AG04449 (cell line): ENCODE measurements around the gene SDR42E2.
"Not testable (repeated sequence)": the region's sequence is repeated elsewhere in the genome, so short reads cannot be mapped to it uniquely, and the experiment has no call there.

Source experiments
- CTCF ChIA-PET: fragments of 350-600 bp; formaldehyde crosslinking; extraction: SDS; loops from one replicate; lab custom pipeline; 2021; ENCODE audit warnings: antibody characterized with exemption; lab: Yijun Ruan, JAX
- POLR2A ChIA-PET: fragments of 400-600, 350-600 bp; formaldehyde crosslinking; extraction: SDS; loops from one replicate; lab custom pipeline; 2020; ENCODE audit warnings: antibody characterized with exemption, inconsistent platforms; lab: Yijun Ruan, JAX
- DNase-seq: peaks from one replicate; pipeline ENCODE4 v3.0.0-alpha.2; 2010; ENCODE audit warnings: low read depth, low spot score
- H3K4me3 ChIP-seq: 2 replicates; pipeline ENCODE4 v1.5.1; 2011; ENCODE audit warnings: low read depth, mild to moderate bottlenecking, control low read depth, low read length
- TF ChIP-seq, protein P1 (sequence below): IDR thresholded peaks from one replicate; pipeline ENCODE4 v1.5.1; 2011; ENCODE audit warnings: mild to moderate bottlenecking, moderate library complexity, low read length, control low read depth, inconsistent platforms; ENCODE audit not compliant: insufficient read depth; ENCODE audit errors: missing control alignments

SDR42E2 gene

DNA sequence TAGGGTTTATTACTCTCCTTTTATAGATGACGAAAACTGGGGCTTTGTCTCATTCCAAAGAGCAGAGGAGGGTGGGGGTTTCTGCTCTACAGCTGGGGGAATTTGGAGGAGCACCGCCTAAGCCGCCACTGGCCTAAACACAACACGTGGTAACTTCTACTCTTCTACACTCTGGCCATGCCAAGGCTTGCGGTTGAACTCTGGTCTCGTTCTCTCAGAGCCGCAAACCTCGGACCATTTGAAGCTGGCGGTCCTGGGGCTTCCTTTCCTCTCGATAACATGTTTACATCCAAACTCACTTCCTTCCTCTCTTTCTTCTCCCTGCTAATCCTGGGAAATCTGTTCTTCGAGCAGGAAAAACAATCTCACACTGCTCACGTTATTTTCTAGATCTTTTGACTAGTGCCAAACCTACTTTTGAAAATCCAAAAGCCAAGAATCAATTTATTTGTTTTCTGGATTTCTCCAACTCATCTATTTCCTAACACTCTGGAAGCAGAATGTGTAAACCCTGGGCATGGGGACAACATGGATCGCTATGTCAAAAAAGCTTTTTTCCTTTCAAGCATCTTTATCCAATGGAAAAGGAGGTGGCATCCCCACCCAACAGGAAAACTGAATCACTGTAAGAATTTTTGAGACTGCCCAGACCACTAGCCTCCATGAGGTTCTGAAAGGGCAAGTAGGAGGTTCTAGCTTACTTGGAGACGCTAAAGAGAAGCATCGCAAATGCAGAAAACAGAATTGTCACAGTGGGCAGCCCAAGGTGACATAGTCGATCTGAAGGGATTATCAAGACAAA is 30.2 kb downstream of the SDR42E2 start:
- DNase-seq: no peak
- peak overlapping the region; percentile 7; the same call in 1 of the 2 replicates for H3K4me3 ChIP-seq
- CTCF ChIA-PET: interaction anchor here (1.0 to 12.2 kb wide), 6 partner anchors 8 to 190 kb away, joined by 3 to 272 read pairs (median 15); partner anchors contain the start of genes EEF2K, MOSMO, PDZD9 and POLR3E
- TF ChIP-seq, protein P1, sequence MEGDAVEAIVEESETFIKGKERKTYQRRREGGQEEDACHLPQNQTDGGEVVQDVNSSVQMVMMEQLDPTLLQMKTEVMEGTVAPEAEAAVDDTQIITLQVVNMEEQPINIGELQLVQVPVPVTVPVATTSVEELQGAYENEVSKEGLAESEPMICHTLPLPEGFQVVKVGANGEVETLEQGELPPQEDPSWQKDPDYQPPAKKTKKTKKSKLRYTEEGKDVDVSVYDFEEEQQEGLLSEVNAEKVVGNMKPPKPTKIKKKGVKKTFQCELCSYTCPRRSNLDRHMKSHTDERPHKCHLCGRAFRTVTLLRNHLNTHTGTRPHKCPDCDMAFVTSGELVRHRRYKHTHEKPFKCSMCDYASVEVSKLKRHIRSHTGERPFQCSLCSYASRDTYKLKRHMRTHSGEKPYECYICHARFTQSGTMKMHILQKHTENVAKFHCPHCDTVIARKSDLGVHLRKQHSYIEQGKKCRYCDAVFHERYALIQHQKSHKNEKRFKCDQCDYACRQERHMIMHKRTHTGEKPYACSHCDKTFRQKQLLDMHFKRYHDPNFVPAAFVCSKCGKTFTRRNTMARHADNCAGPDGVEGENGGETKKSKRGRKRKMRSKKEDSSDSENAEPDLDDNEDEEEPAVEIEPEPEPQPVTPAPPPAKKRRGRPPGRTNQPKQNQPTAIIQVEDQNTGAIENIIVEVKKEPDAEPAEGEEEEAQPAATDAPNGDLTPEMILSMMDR: no peak
- POLR2A ChIA-PET: no interaction called here

DNA sequence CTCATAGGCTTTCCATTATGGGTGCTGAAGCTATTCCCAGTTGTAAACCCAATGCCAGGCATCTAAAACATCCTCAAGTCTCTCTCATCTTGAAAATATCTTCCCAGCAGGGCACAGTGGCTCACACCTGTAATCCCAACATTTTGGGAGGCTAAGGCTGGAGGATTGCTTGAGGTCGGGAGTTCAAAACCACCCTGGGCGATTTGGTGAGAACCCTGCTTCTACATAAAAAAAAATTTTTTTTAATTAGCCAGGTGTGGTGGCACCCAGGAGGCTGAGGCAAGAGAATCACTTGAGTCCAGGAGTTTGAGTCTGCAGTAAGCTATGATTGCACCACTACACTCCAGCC is 30.7 kb downstream of the SDR42E2 start:
- no peak for DNase-seq
- CTCF ChIA-PET: interaction anchor here (1.0 to 12.2 kb wide), 5 partner anchors 9 to 191 kb away, joined by 3 to 272 read pairs (median 27); partner anchors contain the start of genes EEF2K, MOSMO, PDZD9 and POLR3E
- POLR2A ChIA-PET: no interaction called here
- no peak overlapping the region for H3K4me3 ChIP-seq
- TF ChIP-seq, protein P1: no peak

DNA sequence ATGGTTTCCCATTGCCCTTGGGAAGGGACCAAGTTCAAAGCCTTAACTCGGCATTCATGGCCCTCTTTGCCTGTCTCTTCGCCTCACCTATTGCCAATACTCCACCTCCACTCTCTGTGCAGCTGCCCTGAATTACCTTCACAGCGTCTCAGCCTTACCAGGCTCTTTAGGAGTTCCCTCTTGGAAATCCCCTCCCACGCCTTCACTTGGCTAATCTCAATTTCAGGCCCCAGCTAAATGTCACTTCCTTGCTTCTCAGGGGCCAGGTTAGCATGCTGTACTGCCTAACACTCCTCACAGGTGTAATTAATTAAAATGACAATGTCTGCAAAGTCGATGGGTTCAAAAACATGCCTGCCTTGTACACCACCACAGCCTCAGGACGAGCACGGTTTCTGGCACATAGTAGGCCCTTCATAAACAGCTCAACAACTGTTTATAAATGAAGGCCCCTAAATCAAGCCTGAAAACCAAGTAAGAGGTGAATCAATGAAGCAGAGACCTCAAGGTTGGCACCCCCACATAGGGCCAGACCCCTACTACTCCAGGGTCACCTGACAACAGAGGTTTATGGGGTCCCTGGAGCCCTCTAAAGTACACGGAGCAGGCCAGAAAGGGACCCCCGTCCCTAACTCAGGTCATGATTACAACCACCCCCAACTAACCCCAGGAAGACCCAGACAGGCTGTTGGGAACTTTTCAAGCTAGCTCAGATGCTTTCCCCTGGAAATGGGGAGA is 32.6 kb downstream of the SDR42E2 start:
- H3K4me3 ChIP-seq: no peak overlapping the region
- no peak for DNase-seq
- TF ChIP-seq, protein P1: no peak
- POLR2A ChIA-PET: no interaction called here
- CTCF ChIA-PET: interaction anchor here (0.8 to 12.2 kb wide), 4 partner anchors 10 to 106 kb away, joined by 3 to 200 read pairs (median 16); partner anchors contain the start of genes EEF2K and POLR3E

DNA sequence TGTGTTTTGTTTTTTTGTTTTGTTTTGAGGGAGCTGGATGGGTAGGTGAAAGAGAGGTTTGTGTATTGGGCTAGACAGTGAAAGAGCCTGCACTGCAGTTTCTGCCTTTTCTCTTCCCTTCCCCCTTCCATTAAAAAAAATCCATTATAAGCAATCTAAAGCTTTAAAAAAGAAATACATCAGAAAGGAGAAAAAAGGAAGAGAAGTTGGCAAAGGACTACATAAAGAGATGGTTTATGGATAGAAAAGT is 33.1 kb downstream of the SDR42E2 start:
- CTCF ChIA-PET: interaction anchor here (1.7 to 12.2 kb wide), 3 partner anchors 10 to 105 kb away, joined by 4 to 200 read pairs (median 27); partner anchors contain the start of genes EEF2K and POLR3E
- TF ChIP-seq, protein P1: no peak
- POLR2A ChIA-PET: no interaction called here
- no peak for DNase-seq
- no peak overlapping the region for H3K4me3 ChIP-seq

DNA sequence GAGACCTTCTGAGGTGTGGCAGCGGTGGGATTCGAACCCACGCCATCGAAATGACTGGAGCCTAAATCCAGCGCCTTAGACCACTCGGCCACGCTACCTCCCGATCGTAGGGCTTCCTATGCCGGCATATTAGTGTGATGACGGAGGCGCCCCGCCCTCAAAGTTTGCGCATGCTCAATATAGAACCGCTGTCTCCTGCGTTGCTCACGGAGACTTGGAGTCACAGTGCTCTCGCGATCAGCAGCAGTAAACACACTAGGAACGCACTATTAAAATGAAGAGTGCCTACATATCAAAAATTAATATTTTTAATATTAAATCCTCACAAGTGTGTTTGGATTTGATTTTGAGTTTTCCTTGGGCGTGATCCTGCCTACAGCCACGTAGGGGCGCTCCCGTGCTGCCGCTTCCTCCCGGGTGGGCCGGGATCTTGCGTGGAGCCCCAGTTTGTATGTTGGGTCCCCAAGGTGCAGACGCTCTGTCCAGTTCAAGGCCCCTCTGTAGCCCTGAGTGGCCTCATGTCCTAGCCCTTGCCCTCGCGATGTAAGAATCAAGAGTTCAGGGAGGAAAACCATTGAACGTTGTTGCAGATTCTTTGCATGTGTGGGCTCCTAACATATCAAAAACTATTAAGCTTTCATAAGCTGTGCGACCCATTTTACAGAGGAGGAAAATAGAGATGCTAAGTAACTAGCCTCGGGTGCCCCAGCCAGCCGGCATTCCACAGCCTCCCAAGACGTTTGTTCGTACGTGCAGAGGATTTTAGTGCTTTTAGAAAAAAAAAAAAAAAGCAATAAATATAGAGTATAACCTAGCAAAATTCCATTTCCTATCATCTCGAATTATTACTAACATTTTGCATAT is 33.6 kb downstream of the SDR42E2 start:
- ChIA-PET CTCF (interaction anchor here (0.6 to 12.2 kb wide), 5 partner anchors 9 to 132 kb away, joined by 3 to 200 read pairs (median 5); partner anchors contain the start of genes EEF2K and POLR3E), POLR2A (no interaction called here)
- DNase-seq: peak; percentile 44
- peak overlapping the region; percentile 58 for H3K4me3 ChIP-seq
- TF ChIP-seq, protein P1: peak; percentile 77

DNA sequence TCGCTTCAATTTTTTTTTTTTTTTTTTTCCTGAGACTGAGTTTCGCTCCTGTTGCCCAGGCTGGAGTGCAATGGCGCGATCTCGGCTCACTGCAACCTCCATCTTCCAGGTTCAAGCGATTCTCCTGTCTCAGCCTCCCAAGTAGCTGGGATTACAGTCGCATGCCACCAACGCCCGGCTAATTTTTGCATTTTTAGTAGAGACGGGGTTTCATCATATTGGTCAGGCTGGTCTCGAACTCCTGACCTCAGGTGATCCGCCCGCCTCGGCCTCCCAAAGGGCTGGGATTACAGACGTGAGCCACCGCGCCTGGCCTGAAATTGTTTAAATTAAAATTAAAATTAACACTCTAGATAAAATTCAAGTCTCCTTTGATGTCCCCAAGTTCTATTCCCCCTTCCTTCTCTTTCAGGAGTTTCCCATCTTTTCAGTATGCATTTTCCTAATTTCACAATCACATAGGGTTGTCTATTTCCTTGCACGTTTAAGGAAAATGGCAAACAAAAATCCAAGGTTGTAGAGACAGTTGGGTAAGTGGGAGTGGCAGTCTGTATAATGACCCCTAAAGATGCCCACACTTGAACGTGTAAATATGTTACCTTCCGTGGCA is 34.4 kb downstream of the SDR42E2 start:
- CTCF ChIA-PET: interaction anchor here (0.6 to 12.2 kb wide), 5 partner anchors 9 to 131 kb away, joined by 3 to 200 read pairs (median 5); partner anchors contain the start of genes EEF2K and POLR3E
- DNase-seq, POLR2A ChIA-PET, H3K4me3 ChIP-seq: not testable (repeated sequence)
